Smooth muscle cell of trachea (primary cell): ENCODE data around the gene FBN2. TPM values are rescaled to one million over a fixed set of nuclear protein-coding genes. Genes with fewer than 3 reads are reported as not detected.

Source experiments
- total RNA-seq: library from RNA; depleted of rRNA; stranded (reverse); fragments of >200 nt; gene quantifications from 2 replicates; pipeline ENCODE4 v1.2.1, GENCODE V29; 2014

FBN2 gene
- total RNA-seq: 12.1 and 78.2 TPM in 2 replicates

DNA sequence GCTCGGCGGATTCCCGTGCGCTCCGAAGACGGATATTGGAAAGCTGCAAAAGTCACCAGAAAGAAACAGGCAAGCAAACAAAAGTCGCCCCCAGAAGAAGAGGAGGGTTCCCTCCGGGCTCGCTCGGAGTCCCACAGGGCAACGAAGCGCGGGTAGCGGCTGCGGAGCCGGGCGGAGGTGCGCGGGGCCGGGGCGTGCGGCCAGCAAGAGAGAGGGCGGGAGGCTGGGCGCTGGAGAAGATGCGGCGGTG lies at the start of gene FBN2:
Gene FBN2, minus strand, starts transcription at position 246 of the 250 bp plus-strand sequence. CDS start 642 bp downstream, outside the sequence.

